GM19025 (cell line): ENCODE results near the gene NASP.

ENCODE experiments used
- ATAC-seq: cut with Tn5 transposase; IDR thresholded peaks from one replicate; pipeline ENCODE4 v1.9.1; 2021; ENCODE audit warnings: mild to moderate bottlenecking, low read depth, moderate library complexity; ENCODE audit not compliant: unreplicated experiment

Gene NASP

DNA sequence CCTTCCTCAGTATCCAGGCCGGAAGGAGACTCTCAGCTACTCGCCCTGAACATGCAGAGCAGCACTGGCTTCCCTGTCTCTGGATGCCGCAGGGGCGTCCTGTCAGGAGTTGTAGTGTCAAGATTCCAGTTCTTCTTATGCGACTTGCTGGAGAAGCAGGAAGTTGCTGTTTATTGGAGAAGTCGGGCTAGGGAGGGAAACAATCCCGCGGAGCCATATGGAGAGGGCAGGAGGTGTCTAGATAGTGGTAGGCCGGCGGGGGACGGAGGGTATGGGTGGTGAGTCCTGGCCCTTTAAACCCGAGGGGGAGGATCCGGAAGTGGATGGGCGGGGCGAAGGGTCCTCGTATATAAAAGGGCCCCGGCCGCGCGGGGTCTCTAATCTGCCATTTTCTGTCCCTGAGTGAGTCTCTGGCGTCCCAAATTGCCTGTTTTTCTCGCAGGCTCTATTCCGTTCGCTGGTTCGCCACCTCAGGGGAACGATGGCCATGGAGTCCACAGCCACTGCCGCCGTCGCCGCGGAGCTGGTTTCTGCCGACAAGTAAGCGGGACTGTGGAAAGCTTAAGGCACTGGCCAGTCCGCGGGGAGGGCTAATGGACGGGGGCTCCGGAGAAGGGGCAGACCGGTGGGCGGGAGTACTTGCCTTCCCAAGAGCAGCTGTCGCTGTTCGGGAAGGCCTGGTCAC, at the start of gene NASP:
Gene NASP, plus strand, starts transcription at position 376 of the 685 bp plus-strand sequence. Its CDS starts 106 bp downstream, at position 482.
- ATAC-seq, result peak; percentile 32

- no peak for ATAC-seq
These were observed 47.7 kb upstream of the NASP start for GRCh38 chr1:45535988-45536766.

DNA sequence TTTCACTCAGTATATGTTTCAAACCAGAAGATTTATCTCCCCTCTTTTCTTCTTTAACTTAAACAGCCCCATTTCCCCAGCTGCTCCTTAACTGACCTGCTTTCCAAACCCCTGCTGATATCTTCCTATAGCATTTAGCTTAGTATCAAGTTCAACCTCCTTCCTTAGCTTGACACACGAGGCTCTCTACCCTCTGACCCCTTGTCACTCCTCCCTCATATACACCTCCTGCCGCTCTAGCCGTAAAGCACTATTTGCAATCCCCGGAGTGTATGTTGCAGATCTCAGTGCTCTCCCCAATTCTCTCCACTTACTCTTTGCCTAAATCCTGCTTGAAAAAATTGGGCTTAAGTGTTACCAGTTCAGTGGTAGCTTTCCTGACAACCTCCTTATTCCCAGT, 47.0 kb upstream of the NASP start:
- ATAC-seq, result no peak

GRCh38 chr1:45541193-45541592, 42.6 kb upstream of the NASP start:
- no peak for ATAC-seq

- no peak for ATAC-seq
These were observed 41.2 kb upstream of the NASP start for GRCh38 chr1:45542591-45542990.

DNA sequence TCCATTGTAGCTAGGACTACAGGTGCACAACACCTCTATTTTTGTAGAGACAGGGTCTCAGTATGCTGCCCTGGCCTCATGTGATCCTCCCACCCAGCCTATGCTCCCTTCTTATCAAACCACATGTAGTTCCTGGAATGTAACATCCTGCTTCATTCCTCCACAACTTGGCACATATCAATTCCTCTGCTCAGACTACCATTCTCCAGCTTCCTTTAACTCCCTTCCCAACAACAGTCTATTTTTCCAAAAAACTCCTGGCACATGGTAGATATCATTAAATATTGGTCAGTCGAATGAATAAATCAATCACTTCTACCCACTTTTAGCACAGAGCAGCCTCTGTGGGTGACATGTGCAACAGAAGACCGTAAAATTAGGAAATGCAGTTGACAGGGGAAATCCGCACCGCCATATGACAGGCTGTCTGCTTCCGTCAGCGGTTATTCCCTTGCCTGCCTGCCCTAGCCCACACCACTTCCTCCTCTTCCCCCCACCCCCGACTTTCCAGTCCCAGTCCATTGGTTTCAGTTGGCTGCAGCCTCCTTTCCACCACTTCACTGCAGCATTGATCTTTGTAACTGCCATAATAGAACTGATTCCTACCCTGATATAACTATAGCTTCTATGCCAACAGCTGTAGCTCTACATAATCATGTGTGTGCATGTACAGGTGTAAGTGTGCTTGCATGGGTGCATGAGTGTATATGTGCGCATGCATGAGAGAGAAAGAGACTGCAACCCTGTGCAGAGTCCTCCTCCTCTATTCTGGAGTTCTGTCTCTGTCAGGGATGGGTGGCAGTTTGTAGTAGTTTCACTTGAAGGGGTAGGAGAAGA, 40.0 kb upstream of the NASP start:
- ATAC-seq, result peak; percentile 56

DNA sequence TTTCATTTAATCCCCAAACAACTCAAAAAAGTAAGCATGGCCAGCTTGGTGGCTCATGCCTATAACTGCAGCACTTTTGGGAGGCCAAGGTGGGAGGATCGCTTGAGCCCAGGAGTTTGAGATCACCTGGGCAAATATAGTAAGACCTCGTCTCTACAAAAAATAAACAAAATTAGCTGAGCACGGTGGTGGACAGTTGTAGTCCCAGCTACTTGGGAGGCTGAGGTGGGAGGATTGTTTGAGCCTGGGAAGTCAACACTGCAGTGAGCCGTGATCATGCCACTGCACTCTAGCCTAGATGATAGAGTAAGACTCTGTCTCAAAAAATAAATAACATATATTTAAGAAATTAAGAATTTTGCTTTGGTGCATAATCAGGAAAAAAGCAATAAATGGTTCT, 39.3 kb upstream of the NASP start:
- no peak for ATAC-seq

DNA sequence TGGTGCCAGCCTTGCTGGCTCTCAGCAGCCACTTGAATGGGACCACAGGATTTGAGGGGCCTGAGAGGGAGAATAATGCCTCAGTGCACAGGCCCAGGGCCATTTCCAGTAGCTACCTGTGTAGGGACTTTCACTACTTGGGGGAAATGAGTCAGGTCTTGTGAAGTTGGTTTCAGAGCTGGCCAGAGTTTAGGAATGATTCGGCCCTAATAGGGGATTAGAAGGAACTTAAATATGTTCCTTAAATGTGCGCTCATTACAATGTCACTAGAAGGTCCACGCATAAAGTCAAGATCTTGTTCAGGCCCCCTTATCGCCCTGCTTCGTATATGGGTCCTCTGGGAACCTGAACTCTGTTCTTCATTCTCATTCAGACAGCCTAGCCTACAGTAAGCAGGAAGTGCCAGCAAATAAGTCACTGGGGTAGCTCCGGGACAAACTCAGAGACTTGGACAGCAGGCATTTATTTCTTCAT, 38.8 kb upstream of the NASP start:
- ATAC-seq, result peak; percentile 54

DNA sequence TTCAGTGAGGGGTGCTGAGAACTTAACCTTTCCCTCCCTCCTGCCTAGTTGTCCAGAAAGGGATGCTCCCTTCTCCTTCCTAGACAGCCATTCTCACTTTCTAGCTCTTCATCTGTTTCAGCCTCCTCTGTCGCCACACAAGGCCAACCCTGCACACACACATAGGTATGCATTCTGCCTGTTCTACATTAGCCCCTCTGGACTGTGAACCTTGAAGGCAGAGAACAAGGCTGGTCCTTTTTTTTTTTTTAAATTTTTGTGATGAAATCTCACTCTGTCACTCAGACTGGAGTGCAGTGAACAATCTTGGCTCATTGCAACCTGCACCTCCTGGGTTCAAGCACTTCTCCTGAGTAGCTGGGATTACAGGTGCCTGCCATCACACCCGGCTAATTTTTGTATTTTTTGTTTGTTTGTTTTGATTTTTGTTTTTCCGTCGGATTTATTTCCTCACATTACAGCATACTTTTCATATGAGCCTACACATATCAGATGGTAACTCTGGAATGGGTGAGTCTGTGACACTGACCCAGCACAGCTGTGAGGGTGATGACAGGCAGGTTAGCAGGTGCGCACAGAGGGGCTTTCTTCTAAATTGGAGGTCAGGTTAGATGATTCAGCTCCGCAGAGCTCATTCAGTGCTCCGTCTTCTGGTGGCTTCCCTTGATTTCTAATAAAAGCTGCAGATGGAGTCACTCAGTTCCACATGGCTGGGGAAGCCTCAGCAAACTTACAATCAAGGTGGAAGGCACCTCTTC, 38.1 kb upstream of the NASP start:
- no peak for ATAC-seq

- peak; percentile 90 for ATAC-seq
These were observed 33.2 kb upstream of the NASP start, which contains the start of gene AKR1A1 for GRCh38 chr1:45550401-45551351. Gene AKR1A1 (plus strand): TSS chr1:45550826. CDS start chr1:45561795, 10,969 bp downstream.

DNA sequence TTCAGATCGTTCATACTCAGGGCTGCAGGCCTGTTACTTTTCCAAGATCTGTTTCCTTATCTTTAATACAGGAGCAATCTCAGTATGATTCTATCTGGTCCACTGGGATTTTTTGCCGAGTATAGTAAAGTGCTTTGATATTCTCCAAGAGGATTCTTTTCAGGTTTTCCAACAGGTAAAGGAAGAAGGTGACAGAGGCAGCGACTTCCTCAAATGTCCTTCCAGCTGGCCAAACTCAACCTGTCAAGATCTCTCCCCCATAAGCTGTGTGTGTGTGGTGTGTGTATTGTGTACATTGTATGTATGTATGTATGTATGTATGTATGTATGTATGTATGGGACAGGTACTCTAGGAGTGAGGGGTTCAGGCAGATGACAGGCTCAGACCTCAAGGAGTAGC, 32.2 kb upstream of the NASP start:
- ATAC-seq, result no peak

GRCh38 chr1:45552331-45552730, 31.5 kb upstream of the NASP start:
- ATAC-seq, result no peak

DNA sequence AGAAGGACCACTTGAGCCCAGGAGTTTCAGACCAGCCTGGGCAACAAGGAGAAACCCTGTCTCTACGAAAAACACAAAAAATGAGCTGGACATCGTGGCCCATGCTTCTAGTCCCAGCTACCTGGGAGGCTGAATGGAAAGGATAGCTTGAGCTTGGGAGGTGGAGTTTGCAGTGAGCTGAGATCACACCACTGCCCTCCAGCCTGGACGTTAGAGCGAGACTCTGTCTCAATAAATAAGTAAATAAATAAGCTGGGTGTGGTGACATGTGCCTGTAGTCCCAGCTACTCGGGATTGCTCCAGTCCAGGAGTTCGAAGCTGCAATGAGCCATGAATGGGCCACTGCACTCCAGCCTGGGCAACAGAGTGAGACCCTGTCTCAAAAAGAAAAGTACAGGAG, 29.6 kb upstream of the NASP start:
- ATAC-seq, result no peak

DNA sequence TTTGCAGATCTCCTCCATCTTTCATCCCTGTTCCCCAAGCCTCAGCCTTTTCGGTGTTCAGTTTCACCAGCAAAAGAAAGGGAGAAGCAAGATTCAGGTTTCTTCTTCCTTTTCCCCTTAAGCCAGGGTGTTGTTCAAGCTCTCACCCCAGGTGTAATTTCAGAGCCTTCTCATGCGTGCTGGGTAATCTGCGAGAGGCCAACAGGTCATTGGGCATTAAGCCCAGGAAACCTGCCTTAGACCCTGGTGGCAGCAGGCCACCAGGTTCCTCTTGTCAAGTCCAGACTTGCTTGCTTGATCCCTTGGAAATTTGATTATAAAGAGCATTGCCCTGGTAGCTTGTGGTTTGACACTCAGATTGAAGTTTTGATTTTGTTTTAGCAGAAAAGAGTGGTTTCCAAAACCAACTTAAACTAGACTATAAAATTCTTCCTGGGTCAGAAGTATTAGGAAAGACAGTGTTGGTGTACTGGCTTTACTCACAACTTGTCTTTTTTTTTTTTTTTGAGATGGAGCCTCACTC, 26.4 kb upstream of the NASP start:
- ATAC-seq, result no peak

DNA sequence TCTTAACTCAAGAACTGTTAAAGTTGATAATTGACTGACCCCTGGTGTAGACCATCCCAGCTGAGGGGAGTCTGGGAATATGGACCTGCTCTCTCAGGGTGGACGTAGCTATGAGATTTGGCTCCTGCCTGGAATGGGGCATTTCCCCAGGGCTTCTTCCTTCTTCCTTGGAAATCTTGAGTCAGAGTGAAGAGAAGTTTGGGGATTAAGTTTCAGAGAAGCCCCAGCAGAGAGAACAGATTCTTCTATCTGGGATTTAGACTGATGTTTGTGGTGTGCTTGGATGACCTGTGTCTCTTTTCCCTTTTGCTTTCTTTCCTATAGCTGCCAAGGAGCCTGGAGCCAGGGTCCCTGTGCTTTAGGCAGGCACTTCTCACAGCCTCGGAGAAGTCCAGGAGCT, 20.0 kb upstream of the NASP start:
- no peak for ATAC-seq

DNA sequence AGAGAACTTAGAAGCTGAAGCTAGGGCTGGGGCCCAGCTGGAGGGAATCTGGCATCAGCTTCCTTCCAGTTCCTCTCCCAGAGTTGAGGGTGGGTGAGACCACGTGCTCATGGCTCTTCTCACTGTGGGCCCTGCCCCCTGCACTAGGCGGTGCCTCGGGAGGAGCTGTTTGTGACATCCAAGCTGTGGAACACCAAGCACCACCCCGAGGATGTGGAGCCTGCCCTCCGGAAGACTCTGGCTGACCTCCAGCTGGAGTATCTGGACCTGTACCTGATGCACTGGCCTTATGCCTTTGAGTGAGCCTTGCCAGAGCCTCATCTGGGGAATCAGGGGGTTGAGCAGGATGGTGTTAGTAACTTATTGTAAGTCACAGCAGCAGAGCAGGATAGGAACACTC, 17.1 kb upstream of the NASP start:
- no peak for ATAC-seq

DNA sequence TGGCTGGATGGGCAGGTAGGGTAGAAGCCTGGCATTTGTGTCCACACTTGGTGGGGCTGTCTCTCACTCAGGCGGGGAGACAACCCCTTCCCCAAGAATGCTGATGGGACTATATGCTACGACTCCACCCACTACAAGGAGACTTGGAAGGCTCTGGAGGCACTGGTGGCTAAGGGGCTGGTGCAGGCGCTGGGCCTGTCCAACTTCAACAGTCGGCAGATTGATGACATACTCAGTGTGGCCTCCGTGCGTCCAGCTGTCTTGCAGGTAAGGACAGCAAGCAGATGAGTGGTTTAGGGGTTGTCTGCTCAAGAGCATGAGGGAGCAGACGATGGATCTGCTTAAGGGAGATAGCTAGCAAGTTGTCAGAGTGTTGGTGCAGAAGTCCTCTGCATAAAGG, 15.9 kb upstream of the NASP start:
- ATAC-seq, result no peak

DNA sequence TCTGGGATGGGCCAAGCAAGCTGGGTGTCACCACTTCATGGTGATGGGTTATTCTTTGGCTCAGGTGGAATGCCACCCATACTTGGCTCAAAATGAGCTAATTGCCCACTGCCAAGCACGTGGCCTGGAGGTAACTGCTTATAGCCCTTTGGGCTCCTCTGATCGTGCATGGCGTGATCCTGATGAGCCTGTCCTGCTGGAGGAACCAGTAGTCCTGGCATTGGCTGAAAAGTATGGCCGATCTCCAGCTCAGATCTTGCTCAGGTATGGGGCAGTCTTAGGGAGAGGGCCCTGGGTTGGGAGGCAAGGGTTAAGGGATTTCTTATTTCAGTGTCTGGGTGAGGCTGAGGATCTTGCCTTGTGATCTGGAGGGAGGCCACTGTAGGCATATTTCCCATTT, 15.4 kb upstream of the NASP start:
- no peak for ATAC-seq

DNA sequence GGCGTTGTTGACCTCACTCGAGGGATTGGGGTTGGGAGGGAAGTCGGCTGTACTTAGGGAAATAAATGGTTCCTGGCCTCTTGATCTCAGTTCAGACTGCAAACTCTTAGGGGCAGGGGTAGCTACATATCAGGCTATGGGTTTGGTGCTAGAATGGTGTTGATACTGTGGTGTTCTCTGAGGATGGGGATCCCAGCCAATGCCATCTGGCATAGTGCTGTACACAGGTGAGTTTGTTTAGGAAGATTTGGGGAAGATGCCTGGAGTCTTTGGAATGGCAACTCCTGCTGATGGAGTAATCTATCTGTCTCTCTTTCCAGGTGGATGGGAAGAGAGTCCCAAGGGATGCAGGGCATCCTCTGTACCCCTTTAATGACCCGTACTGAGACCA, 14.3 kb upstream of the NASP start:
- no peak for ATAC-seq
